H9 (cell line): Measurements from ENCODE around the gene SYT17. TPM values are rescaled to one million over a fixed set of nuclear protein-coding genes. Genes with fewer than 3 reads are reported as not detected.

Experiments
- DNase-seq: peaks from one replicate; pipeline ENCODE4 v3.0.0-alpha.2; 2017
- H2AFZ ChIP-seq: one replicate; pipeline ENCODE4 v1.6.1; 2013; ENCODE audit warnings: mild to moderate bottlenecking, low read length, control low read depth, moderate library complexity
- H2AK5ac ChIP-seq: 2 replicates; pipeline ENCODE4 v1.6.1; 2013; ENCODE audit warnings: low read length, control low read depth, mixed read lengths; ENCODE audit not compliant: insufficient read length
- H2BK120ac ChIP-seq: one replicate; pipeline ENCODE4 v1.6.1; 2013; ENCODE audit warnings: low read depth, mild to moderate bottlenecking, low read length, control low read depth, inconsistent platforms; ENCODE audit not compliant: poor library complexity, severe bottlenecking
- H2BK12ac ChIP-seq: 2 replicates; pipeline ENCODE4 v1.6.1; 2013; ENCODE audit warnings: low read length, control low read depth, mixed read lengths, low read depth; ENCODE audit not compliant: insufficient read length
- H2BK15ac ChIP-seq: 2 replicates; pipeline ENCODE4 v1.6.1; 2013; ENCODE audit warnings: low read depth, low read length, control low read depth
- H2BK20ac ChIP-seq: one replicate; pipeline ENCODE4 v1.6.1; 2013; ENCODE audit warnings: low read depth, mild to moderate bottlenecking, low read length, control low read depth, inconsistent platforms; ENCODE audit not compliant: poor library complexity, severe bottlenecking
- H2BK5ac ChIP-seq: 2 replicates; pipeline ENCODE4 v1.6.1; 2013; ENCODE audit warnings: low read length, control low read depth, mixed read lengths; ENCODE audit not compliant: insufficient read length
- H3K14ac ChIP-seq: 2 replicates; pipeline ENCODE4 v1.6.1; 2013; ENCODE audit warnings: low read length, control low read depth; ENCODE audit not compliant: insufficient read depth
- H3K18ac ChIP-seq: 2 replicates; pipeline ENCODE4 v1.6.1; 2013; ENCODE audit warnings: low read depth, mild to moderate bottlenecking, mixed read lengths, low read length, control low read depth; ENCODE audit not compliant: insufficient read length
- H3K23ac ChIP-seq: 2 replicates; pipeline ENCODE4 v1.6.1; 2013; ENCODE audit warnings: low read length, control low read depth, mixed read lengths, low read depth; ENCODE audit not compliant: insufficient read length
- H3K23me2 ChIP-seq: 2 replicates; pipeline ENCODE4 v1.6.1; 2013; ENCODE audit warnings: low read depth, mild to moderate bottlenecking, mixed read lengths, low read length, control low read depth; ENCODE audit not compliant: insufficient read length, poor library complexity, severe bottlenecking
- H3K27ac ChIP-seq: 2 replicates; pipeline ENCODE4 v1.5.1; 2013; ENCODE audit warnings: low read length, control low read depth, mixed read lengths, low read depth; ENCODE audit not compliant: insufficient read length
- H3K27me3 ChIP-seq: 2 replicates; pipeline ENCODE4 v1.6.1; 2013; ENCODE audit warnings: low read length, control low read depth, inconsistent platforms; ENCODE audit not compliant: insufficient read depth
- H3K4ac ChIP-seq: 2 replicates; pipeline ENCODE4 v1.6.1; 2013; ENCODE audit warnings: low read depth, mild to moderate bottlenecking, control low read depth, inconsistent platforms, low read length, moderate library complexity
- H3K4me1 ChIP-seq: 2 replicates; pipeline ENCODE4 v1.6.1; 2013; ENCODE audit warnings: low read length, control low read depth, inconsistent platforms; ENCODE audit not compliant: insufficient read depth
- H3K4me2 ChIP-seq: 2 replicates; pipeline ENCODE4 v1.6.1; 2013; ENCODE audit warnings: low read length, control low read depth, mixed read lengths; ENCODE audit not compliant: insufficient read length, insufficient read depth
- H3K56ac ChIP-seq: 2 replicates; pipeline ENCODE4 v1.6.1; 2013; ENCODE audit warnings: low read depth, mild to moderate bottlenecking, mixed read lengths, low read length, control low read depth; ENCODE audit not compliant: insufficient read length
- H3K79me1 ChIP-seq: 2 replicates; pipeline ENCODE4 v1.6.1; 2013; ENCODE audit warnings: low read depth, mild to moderate bottlenecking, moderate library complexity, low read length, control low read depth, inconsistent platforms; ENCODE audit not compliant: insufficient read depth, poor library complexity, severe bottlenecking
- H3K79me2 ChIP-seq: 2 replicates; pipeline ENCODE4 v1.6.1; 2013; ENCODE audit warnings: low read length, control low read depth, inconsistent platforms; ENCODE audit not compliant: insufficient read depth
- H3K9ac ChIP-seq: 2 replicates; pipeline ENCODE4 v1.6.1; 2013; ENCODE audit warnings: low read length, control low read depth, mixed read lengths; ENCODE audit not compliant: insufficient read length; ENCODE audit errors: extremely low read depth
- H3K9me3 ChIP-seq: one replicate; pipeline ENCODE4 v1.6.1; 2013; ENCODE audit warnings: low read depth, low read length, inconsistent platforms; ENCODE audit not compliant: control insufficient read depth
- H3T11ph ChIP-seq: one replicate; pipeline ENCODE4 v1.6.1; 2013; ENCODE audit warnings: mild to moderate bottlenecking, low read length, control low read depth, inconsistent platforms
- H4K20me1 ChIP-seq: one replicate; pipeline ENCODE4 v1.6.1; 2013; ENCODE audit not compliant: control insufficient read depth, insufficient read length, insufficient read depth
- H4K5ac ChIP-seq: 2 replicates; pipeline ENCODE4 v1.6.1; 2013; ENCODE audit warnings: low read depth, mild to moderate bottlenecking, mixed read lengths, low read length, control low read depth; ENCODE audit not compliant: insufficient read length
- H4K8ac ChIP-seq: replicated peaks from 2 replicates; pipeline ENCODE4 v1.6.1; 2013; ENCODE audit warnings: low read length, control low read depth, mixed read lengths, low read depth; ENCODE audit not compliant: insufficient read length
- H4K91ac ChIP-seq: 2 replicates; pipeline ENCODE4 v1.6.1; 2013; ENCODE audit warnings: low read depth, mild to moderate bottlenecking, moderate library complexity, mixed read lengths, low read length, control low read depth; ENCODE audit not compliant: insufficient read length
- H3K27ac Mint-ChIP-seq, 3 experiments: 2 replicates in 2 of 3; 3 replicates in 1 of 3; pipeline ENCODE4 v1.8.0; 2020 to 2021; ENCODE audit warnings: mixed read lengths in 3 of 3, mild to moderate bottlenecking in 1 of 3, moderate library complexity in 1 of 3
- H3K27me3 Mint-ChIP-seq: 2 replicates; pipeline ENCODE4 v1.8.0; 2021; ENCODE audit warnings: low read depth, mild to moderate bottlenecking, moderate library complexity, mixed read lengths
- H3K36me3 Mint-ChIP-seq, 3 experiments: 2 replicates in 2 of 3; 3 replicates in 1 of 3; pipeline ENCODE4 v1.8.0; 2020 to 2021; ENCODE audit warnings: low read depth in 3 of 3, mixed read lengths in 3 of 3; ENCODE audit not compliant: insufficient read depth in 1 of 3
- H3K4me1 Mint-ChIP-seq, 2 experiments: 2 replicates each; pipeline ENCODE4 v1.8.0; 2020; ENCODE audit warnings: mixed read lengths in 2 of 2
- H3K4me3 Mint-ChIP-seq, 2 experiments: 2 replicates in 1 of 2; 3 replicates in 1 of 2; pipeline ENCODE4 v1.8.0; 2020 to 2021; ENCODE audit warnings: mild to moderate bottlenecking in 2 of 2, mixed read lengths in 2 of 2, moderate library complexity in 1 of 2
- H3K9me3 Mint-ChIP-seq, 2 experiments: 2 replicates in 1 of 2; 3 replicates in 1 of 2; pipeline ENCODE4 v1.8.0; 2020; ENCODE audit warnings: mild to moderate bottlenecking in 2 of 2, mixed read lengths in 2 of 2, moderate library complexity in 1 of 2
- WGBS: extraction: QIAGEN DNeasy Blood & Tissue Kit; methylation state at CpG from one replicate; pipeline ENCODE4 v1.1.7; 2013; ENCODE audit warnings: missing lambda C conversion rate, low lambda C conversion rate, mixed read lengths; ENCODE audit not compliant: insufficient read length; ENCODE audit errors: extremely low coverage; 5-methylcytosine and 5-hydroxymethylcytosine counted together
- total RNA-seq: library from RNA; stranded (reverse); gene quantifications from 2 replicates; pipeline ENCODE4 v1.2.1, GENCODE V29; 2021
- TF ChIP-seq, protein P1 (sequence below): fragments of 200-600 bp; sonication (generic); conservative IDR thresholded peaks from 3 replicates; pipeline ENCODE4 v1.8.0; 2021; ENCODE audit warnings: antibody characterized with exemption, mild to moderate bottlenecking

SYT17 gene
- total RNA-seq, 1 experiment from 2014 or later = 3.0 TPM

DNA sequence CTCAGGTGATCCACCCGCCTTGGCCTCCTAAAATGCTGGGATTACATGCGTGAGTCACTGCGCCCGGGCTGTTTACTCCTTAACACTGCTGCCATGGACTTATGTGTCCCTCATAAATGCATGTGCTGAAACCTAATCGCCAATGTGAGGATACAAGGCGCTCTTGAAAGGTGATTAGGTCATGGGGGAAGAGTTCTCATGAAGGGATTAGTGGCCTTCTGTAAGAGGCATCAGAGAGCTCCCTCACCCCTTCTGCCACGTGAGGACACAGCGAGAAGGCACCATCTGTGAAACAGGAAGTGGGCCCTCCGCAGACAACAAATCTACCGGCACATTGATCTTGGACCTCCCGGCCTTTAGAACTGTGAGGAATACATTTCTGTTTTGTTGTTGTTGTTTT, 35.1 kb upstream of the SYT17 start:
- Histone ChIP-seq H3K23ac (no peak overlapping the region), H2BK20ac (no peak overlapping the region), H2BK15ac (no peak overlapping the region), H3K4me1 (peaks cover 3% of the 10 kb centered on the region; the same call in 1 of the 2 replicates), H3K9ac (no peak overlapping the region), H3K79me2 (no peaks in the 10 kb centered on the region), H4K91ac (no peak overlapping the region), H3K27ac (no peak overlapping the region), H3K18ac (no peak overlapping the region), H3K56ac (no peak overlapping the region), H2BK12ac (no peak overlapping the region), H3T11ph (no peak overlapping the region), H4K8ac (no peak overlapping the region), H3K14ac (no peak overlapping the region), H3K9me3 (no peaks in the 10 kb centered on the region), H2BK120ac (no peak overlapping the region), H3K4ac (no peak overlapping the region), H2BK5ac (no peak overlapping the region), H2AK5ac (no peak overlapping the region), H3K27me3 (no peaks in the 10 kb centered on the region), H3K79me1 (no peaks in the 10 kb centered on the region), H3K4me2 (no peak overlapping the region), H4K5ac (no peak overlapping the region), H2AFZ (no peak overlapping the region), H3K23me2 (peaks cover 3% of the 10 kb centered on the region), H4K20me1 (no peaks in the 10 kb centered on the region)
- no CpG with 5 or more reads among the region's 11 CpGs for WGBS
- H3K27ac Mint-ChIP-seq = peak overlapping the region in 1 of 3 experiments; percentile 65; a peak in 2 of 7 replicates
- TF ChIP-seq, protein P1, sequence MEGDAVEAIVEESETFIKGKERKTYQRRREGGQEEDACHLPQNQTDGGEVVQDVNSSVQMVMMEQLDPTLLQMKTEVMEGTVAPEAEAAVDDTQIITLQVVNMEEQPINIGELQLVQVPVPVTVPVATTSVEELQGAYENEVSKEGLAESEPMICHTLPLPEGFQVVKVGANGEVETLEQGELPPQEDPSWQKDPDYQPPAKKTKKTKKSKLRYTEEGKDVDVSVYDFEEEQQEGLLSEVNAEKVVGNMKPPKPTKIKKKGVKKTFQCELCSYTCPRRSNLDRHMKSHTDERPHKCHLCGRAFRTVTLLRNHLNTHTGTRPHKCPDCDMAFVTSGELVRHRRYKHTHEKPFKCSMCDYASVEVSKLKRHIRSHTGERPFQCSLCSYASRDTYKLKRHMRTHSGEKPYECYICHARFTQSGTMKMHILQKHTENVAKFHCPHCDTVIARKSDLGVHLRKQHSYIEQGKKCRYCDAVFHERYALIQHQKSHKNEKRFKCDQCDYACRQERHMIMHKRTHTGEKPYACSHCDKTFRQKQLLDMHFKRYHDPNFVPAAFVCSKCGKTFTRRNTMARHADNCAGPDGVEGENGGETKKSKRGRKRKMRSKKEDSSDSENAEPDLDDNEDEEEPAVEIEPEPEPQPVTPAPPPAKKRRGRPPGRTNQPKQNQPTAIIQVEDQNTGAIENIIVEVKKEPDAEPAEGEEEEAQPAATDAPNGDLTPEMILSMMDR = no peak
- no peak for DNase-seq
- H3K27me3 Mint-ChIP-seq = no peaks in the 10 kb centered on the region
- H3K4me1 Mint-ChIP-seq = peaks cover 29 to 30% of the 10 kb centered on the region in 2 experiments
- no peak overlapping the region for H3K4me3 Mint-ChIP-seq
- no peaks in the 10 kb centered on the region for H3K9me3 Mint-ChIP-seq
- H3K36me3 Mint-ChIP-seq = no peaks in the 10 kb centered on the region
